ENCODE measurements around the gene SPINK13. TPM values are rescaled to one million over a fixed set of nuclear protein-coding genes. Genes with fewer than 3 reads are reported as not detected.

The SPINK13 gene, protein sequence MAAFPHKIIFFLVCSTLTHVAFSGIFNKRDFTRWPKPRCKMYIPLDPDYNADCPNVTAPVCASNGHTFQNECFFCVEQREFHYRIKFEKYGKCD
- total RNA-seq (not detected), polyA plus RNA-seq (not detected)
- long read RNA-seq, donor 1 = 0 reads
- long read RNA-seq, donor 2 = 0 reads

DNA sequence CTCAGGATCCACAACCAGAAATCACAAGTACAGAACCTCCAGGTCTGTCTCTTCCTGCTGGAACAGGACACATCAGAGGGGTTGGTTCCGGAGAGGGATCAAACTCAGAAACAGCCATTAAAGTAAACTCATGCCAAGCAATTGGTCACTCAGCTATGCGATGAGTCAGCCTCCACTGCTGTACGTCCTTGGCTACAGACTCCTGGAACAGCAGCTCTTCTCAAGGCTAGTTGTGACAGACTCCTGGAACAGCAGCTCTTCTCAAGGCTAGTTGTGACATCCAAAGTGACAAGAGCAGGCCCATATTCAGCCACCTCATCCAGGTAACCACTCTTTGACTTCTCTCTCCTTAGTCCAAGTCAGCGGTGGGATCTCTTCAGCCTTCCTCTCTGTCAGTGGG, at the start of gene SPINK13:
Gene SPINK13 (plus strand): TSS at position 229 of the 400 bp plus-strand sequence. CDS start 1,279 bp downstream, outside the sequence.
- TF ChIP-seq POLR2A (IDR thresholded peaks at IDR 0.05) = no peak
- no peak for TF ChIP-seq POLR2AphosphoS5 (IDR thresholded peaks at IDR 0.05)
- TF ChIP-seq, protein P1, sequence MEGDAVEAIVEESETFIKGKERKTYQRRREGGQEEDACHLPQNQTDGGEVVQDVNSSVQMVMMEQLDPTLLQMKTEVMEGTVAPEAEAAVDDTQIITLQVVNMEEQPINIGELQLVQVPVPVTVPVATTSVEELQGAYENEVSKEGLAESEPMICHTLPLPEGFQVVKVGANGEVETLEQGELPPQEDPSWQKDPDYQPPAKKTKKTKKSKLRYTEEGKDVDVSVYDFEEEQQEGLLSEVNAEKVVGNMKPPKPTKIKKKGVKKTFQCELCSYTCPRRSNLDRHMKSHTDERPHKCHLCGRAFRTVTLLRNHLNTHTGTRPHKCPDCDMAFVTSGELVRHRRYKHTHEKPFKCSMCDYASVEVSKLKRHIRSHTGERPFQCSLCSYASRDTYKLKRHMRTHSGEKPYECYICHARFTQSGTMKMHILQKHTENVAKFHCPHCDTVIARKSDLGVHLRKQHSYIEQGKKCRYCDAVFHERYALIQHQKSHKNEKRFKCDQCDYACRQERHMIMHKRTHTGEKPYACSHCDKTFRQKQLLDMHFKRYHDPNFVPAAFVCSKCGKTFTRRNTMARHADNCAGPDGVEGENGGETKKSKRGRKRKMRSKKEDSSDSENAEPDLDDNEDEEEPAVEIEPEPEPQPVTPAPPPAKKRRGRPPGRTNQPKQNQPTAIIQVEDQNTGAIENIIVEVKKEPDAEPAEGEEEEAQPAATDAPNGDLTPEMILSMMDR (IDR thresholded peaks at IDR 0.05 in 8 of 11, conservative IDR thresholded peaks at IDR 0.05 in 3 of 11) = no peak
- 70 to 91% (median 87%) methylated on average over 4 of the region's 4 CpGs for WGBS, 5 donors
- Histone ChIP-seq H3K36me3 (no peaks in the 10 kb centered on the region), H3K27ac (no peak within 1 kb of the TSS), H3K9me3 (peaks cover 0 to 11% (median 8%) of the 10 kb centered on the region in 8 donors), H3K4me3 (no peak within 1 kb of the TSS), H3K27me3 (replicated peaks in 1 of 7) (no peaks in the 10 kb centered on the region), H3K4me1 (no peaks in the 10 kb centered on the region)
- intact Hi-C loops (cut with DNase I; ENCODE audit: low total_unique reads) = no loop called here
- DNase-seq = no peak

DNA sequence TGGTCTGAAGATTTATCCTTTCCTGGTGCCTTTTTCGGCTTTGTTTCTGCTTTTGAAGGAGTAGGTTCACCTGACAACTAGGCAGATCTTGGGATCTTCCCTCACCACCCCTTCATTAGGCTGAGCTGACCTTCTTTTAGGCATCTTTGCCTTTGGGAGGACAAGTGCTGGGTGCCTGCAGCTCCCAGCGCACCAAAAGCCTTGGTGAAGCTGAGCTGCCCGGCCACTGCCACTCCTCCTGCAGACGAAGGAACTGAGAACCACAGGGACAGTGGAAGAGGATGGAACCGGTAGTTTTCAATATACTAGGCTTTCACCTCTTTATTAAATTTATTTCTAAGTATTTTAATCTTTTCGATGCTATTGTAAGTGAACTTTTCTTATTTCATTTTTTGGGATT, 47.1 kb upstream of the SPINK13 start:
- H3K27ac ChIP-seq = no peak overlapping the region
- H3K9me3 ChIP-seq = peaks cover 0 to 5% (median 0%) of the 10 kb centered on the region in 8 donors
- no peak overlapping the region for H3K4me3 ChIP-seq
- H3K36me3 ChIP-seq = no peaks in the 10 kb centered on the region
- H3K4me1 ChIP-seq = no peaks in the 10 kb centered on the region
- WGBS, 5 donors = 73 to 85% (median 79%) methylated on average over 6 of the region's 6 CpGs
- DNase-seq = no peak
- peaks cover 0 to 3% (median 0%) of the 10 kb centered on the region in 7 donors for H3K27me3 ChIP-seq (replicated peaks in 1 of 7)
- intact Hi-C loops (cut with DNase I; ENCODE audit: low total_unique reads) = no loop called here
- TF ChIP-seq, protein P1 (IDR thresholded peaks at IDR 0.05 in 8 of 11, conservative IDR thresholded peaks at IDR 0.05 in 3 of 11) = no peak
- TF ChIP-seq POLR2AphosphoS5 (IDR thresholded peaks at IDR 0.05) (no peak), POLR2A (IDR thresholded peaks at IDR 0.05) (no peak)

DNA sequence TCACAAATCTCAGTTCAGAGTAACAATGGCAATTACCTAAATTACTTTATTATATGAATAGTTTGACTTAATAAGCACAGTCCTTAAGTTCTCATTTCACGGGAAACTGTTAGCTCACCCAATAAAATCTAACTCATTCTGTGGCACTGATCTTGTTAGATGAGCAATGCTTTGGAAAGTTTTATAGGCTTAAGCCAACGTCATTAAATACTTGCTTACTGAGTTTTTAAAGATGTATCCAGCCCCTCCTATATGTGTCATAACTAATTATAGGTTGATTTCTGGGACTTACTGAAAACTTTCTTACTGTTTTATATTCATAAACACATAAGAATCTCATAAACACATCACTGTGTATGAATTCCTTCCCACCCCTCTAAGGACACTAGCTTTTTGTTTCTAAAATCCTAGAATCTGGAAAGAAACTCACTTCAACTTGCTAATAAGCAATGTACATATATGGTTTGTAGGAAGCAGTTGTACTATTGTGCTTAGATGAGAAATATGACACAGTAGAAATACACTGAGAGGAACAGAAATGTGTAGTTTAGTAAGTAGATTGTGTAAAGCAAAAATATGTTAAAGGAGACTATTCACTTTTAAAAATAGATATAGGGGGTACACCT, 44.4 kb upstream of the SPINK13 start:
- no peaks in the 10 kb centered on the region for H3K36me3 ChIP-seq
- TF ChIP-seq POLR2AphosphoS5 (IDR thresholded peaks at IDR 0.05) (no peak), POLR2A (IDR thresholded peaks at IDR 0.05) (no peak)
- TF ChIP-seq, protein P1 (IDR thresholded peaks at IDR 0.05 in 8 of 11, conservative IDR thresholded peaks at IDR 0.05 in 3 of 11) = no peak
- H3K4me1 ChIP-seq = no peaks in the 10 kb centered on the region
- 63 to 86% (median 73%) methylated on average over 2 of the region's 2 CpGs for WGBS, 5 donors
- no peak overlapping the region for H3K27ac ChIP-seq
- H3K27me3 ChIP-seq (replicated peaks in 1 of 7) = peaks cover 0 to 4% (median 0%) of the 10 kb centered on the region in 7 donors
- H3K9me3 ChIP-seq = no peaks in the 10 kb centered on the region
- no peak overlapping the region for H3K4me3 ChIP-seq
- DNase-seq = no peak
- intact Hi-C loops (cut with DNase I; ENCODE audit: low total_unique reads) = no loop called here

- H3K9me3 ChIP-seq = no peaks in the 10 kb centered on the region
- H3K36me3 ChIP-seq = no peaks in the 10 kb centered on the region
- TF ChIP-seq, protein P1 (IDR thresholded peaks at IDR 0.05 in 8 of 11, conservative IDR thresholded peaks at IDR 0.05 in 3 of 11) = no peak
- TF ChIP-seq POLR2AphosphoS5 (IDR thresholded peaks at IDR 0.05) (no peak), POLR2A (IDR thresholded peaks at IDR 0.05) (no peak)
- H3K4me3 ChIP-seq = no peak overlapping the region
- 81 to 92% (median 87%) methylated on average over 3 of the region's 3 CpGs for WGBS, 5 donors
- peaks cover 0 to 4% (median 0%) of the 10 kb centered on the region in 7 donors for H3K27me3 ChIP-seq (replicated peaks in 1 of 7)
- intact Hi-C loops (cut with DNase I; ENCODE audit: low total_unique reads) = no loop called here
- no peak for DNase-seq
- H3K27ac ChIP-seq = no peak overlapping the region
- H3K4me1 ChIP-seq = no peaks in the 10 kb centered on the region
Measured at GRCh38 chr5:148228392-148228984, 40.1 kb upstream of the SPINK13 start.

Data from spleen (tissue), 13 donors.